ENCODE results near the gene TBC1D17. TPM values are rescaled to one million over a fixed set of nuclear protein-coding genes. Genes with fewer than 3 reads are reported as not detected.

TBC1D17 gene
- polyA plus RNA-seq, 3 donors, result 38.3 to 61.4 (median 43.0) TPM

- DNase-seq (ENCODE audit: extremely low read depth in 1 of 11, low read depth in 9 of 11, low spot score in 4 of 11), result no peak
Measured at GRCh38 chr19:49857061-49857837, 20.3 kb upstream of the TBC1D17 start.

- DNase-seq (ENCODE audit: extremely low read depth in 1 of 11, low read depth in 9 of 11, low spot score in 4 of 11), result no peak
Measured at GRCh38 chr19:49857838-49858087, 19.7 kb upstream of the TBC1D17 start.

- no peak for DNase-seq (ENCODE audit: extremely low read depth in 1 of 11, low read depth in 9 of 11, low spot score in 4 of 11)
Measured at GRCh38 chr19:49858088-49858985, 19.2 kb upstream of the TBC1D17 start.

GRCh38 chr19:49859682-49860335 lies 17.7 kb upstream of the TBC1D17 start:
- no peak for DNase-seq (ENCODE audit: extremely low read depth in 1 of 11, low read depth in 9 of 11, low spot score in 4 of 11)

- DNase-seq (ENCODE audit: extremely low read depth in 1 of 11, low read depth in 9 of 11, low spot score in 4 of 11), result no peak
Measured at GRCh38 chr19:49860336-49861102, 17.0 kb upstream of the TBC1D17 start.

- DNase-seq (ENCODE audit: extremely low read depth in 1 of 11, low read depth in 9 of 11, low spot score in 4 of 11), result no peak
Measured at GRCh38 chr19:49861107-49861506, 16.4 kb upstream of the TBC1D17 start.

GRCh38 chr19:49861541-49862378 lies 15.7 kb upstream of the TBC1D17 start:
- DNase-seq (ENCODE audit: extremely low read depth in 1 of 11, low read depth in 9 of 11, low spot score in 4 of 11), result no peak

GRCh38 chr19:49862391-49863253 lies 14.9 kb upstream of the TBC1D17 start:
- no peak for DNase-seq (ENCODE audit: extremely low read depth in 1 of 11, low read depth in 9 of 11, low spot score in 4 of 11)

- DNase-seq (ENCODE audit: extremely low read depth in 1 of 11, low read depth in 9 of 11, low spot score in 4 of 11), result no peak
Measured at GRCh38 chr19:49863254-49863934, 14.1 kb upstream of the TBC1D17 start.

GRCh38 chr19:49863935-49864320 lies 13.6 kb upstream of the TBC1D17 start:
- no peak for DNase-seq (ENCODE audit: extremely low read depth in 1 of 11, low read depth in 9 of 11, low spot score in 4 of 11)

- no peak for DNase-seq (ENCODE audit: extremely low read depth in 1 of 11, low read depth in 9 of 11, low spot score in 4 of 11)
Measured at GRCh38 chr19:49864890-49865289, 12.6 kb upstream of the TBC1D17 start.

GRCh38 chr19:49866933-49867782 lies 10.3 kb upstream of the TBC1D17 start, which contains the start of gene PNKP:
Gene PNKP (minus strand): TSS chr19:49867576. CDS start chr19:49867204, 372 bp downstream.
- DNase-seq (ENCODE audit: extremely low read depth in 1 of 11, low read depth in 9 of 11, low spot score in 4 of 11), result peak in 10 of 11 donors; percentile 79 to 90 (median 88)

GRCh38 chr19:49869009-49869483 lies 8.5 kb upstream of the TBC1D17 start:
- DNase-seq (ENCODE audit: extremely low read depth in 1 of 11, low read depth in 9 of 11, low spot score in 4 of 11), result no peak

- DNase-seq (ENCODE audit: extremely low read depth in 1 of 11, low read depth in 9 of 11, low spot score in 4 of 11), result peak; percentile 95 to 100 (median 99)
Measured at GRCh38 chr19:49869484-49870308, 7.8 kb upstream of the TBC1D17 start.

GRCh38 chr19:49870309-49870901 lies 7.1 kb upstream of the TBC1D17 start:
- DNase-seq (ENCODE audit: extremely low read depth in 1 of 11, low read depth in 9 of 11, low spot score in 4 of 11), result no peak
